ENCODE data around the gene SND1.

- TF ChIP-seq FOXM1 (IDR thresholded peaks at IDR 0.05; ENCODE audit: borderline replicate concordance) (no peak), SP1 (IDR thresholded peaks at IDR 0.05) (no peak), ELF4 (IDR thresholded peaks at IDR 0.05) (no peak), ZNF384 (IDR thresholded peaks at IDR 0.05) (no peak)
Observed at GRCh38 chr7:128106821-128107220, 454.8 kb downstream of the SND1 start.
